GM23248 (cell line): Measurements from ENCODE around the gene DUSP19.

Source experiments
- EZH2 ChIP-seq: fragments of 200-600 bp; sonication (generic); IDR thresholded peaks from 2 replicates; pipeline ENCODE4 v1.6.1; 2018; ENCODE audit warnings: antibody characterized with exemption, mild to moderate bottlenecking; ENCODE audit not compliant: insufficient read depth, poor library complexity, severe bottlenecking
- EZH2phosphoT487 ChIP-seq: fragments of 200-600 bp; sonication (generic); IDR thresholded peaks from 2 replicates; pipeline ENCODE4 v1.6.1; 2018; ENCODE audit warnings: antibody characterized with exemption, moderate library complexity, mild to moderate bottlenecking, low read depth; ENCODE audit not compliant: insufficient read depth

- TF ChIP-seq EZH2phosphoT487 (no peak), EZH2 (no peak)
Observed at GRCh38 chr2:183148955-183149354, 70.4 kb downstream of the DUSP19 start.
